Breast epithelium (tissue), 3 donors: ENCODE measurements around the gene CLNK.
"Not testable (repeated sequence)": the region's sequence is repeated elsewhere in the genome, so short reads cannot be mapped to it uniquely, and the experiment has no call there.

Experiments used
- CTCF ChIP-seq, 3 donors: fragments of 450-650 bp; IDR thresholded peaks; one replicate each; pipeline ENCODE4 v1.5.1; 2016 to 2017; ENCODE audit warnings: antibody characterized with exemption in 3 of 3, mild to moderate bottlenecking in 3 of 3, moderate library complexity in 3 of 3
- POLR2A ChIP-seq: fragments of 450-650 bp; IDR thresholded peaks from one replicate; pipeline ENCODE4 v1.6.1; 2016; ENCODE audit warnings: antibody characterized with exemption, mild to moderate bottlenecking, moderate library complexity

DNA sequence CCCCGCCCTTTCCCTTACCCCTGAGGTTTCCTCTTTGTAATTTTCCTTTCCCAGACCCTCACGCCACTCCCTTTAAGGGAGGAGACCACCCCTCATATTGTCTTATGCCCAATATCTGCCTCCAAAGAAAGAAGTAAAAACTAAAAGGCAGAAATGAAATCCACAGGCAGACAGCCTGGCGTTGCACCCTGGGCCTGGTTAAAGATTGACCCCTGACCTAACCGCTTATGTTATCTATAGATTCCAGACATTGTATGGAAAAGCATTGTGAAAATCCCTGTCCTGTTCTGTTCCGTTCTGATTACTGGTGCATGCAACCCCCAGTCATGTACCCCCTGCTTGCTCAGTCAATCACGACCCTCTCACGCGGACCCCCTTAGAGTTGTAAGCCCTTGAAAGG is 110.0 kb downstream of the CLNK start:
- TF ChIP-seq CTCF (IDR thresholded peaks at IDR 0.05); POLR2A: not testable (repeated sequence)
